Left ventricle myocardium inferior (tissue), 1 donor: ENCODE results near the gene PIH1D2. TPM values are rescaled to one million over a fixed set of nuclear protein-coding genes. Genes with fewer than 3 reads are reported as not detected.

Experiments
- DNase-seq: peaks from one replicate; pipeline ENCODE4 v3.0.0-alpha.2; 2020
- H3K27ac ChIP-seq: fragments of 200-600 bp; replicated peaks from 2 replicates; pipeline ENCODE4 v1.8.0; 2021
- H3K27me3 ChIP-seq: fragments of 200-600 bp; 2 replicates; pipeline ENCODE4 v1.8.0; 2021; ENCODE audit warnings: low read depth
- H3K36me3 ChIP-seq: fragments of 200-600 bp; 2 replicates; pipeline ENCODE4 v1.8.0; 2021
- H3K4me1 ChIP-seq: fragments of 200-600 bp; 2 replicates; pipeline ENCODE4 v1.8.0; 2021
- H3K4me3 ChIP-seq: fragments of 200-600 bp; 2 replicates; pipeline ENCODE4 v1.8.0; 2021; ENCODE audit warnings: mild to moderate bottlenecking, moderate library complexity
- H3K9me3 ChIP-seq: fragments of 200-600 bp; replicated peaks from 2 replicates; pipeline ENCODE4 v1.8.0; 2021
- CTCF ChIP-seq: fragments of 200-600 bp; IDR thresholded peaks from 2 replicates; pipeline ENCODE4 v1.8.0; 2021; ENCODE audit warnings: antibody characterized with exemption, mild to moderate bottlenecking, borderline replicate concordance
- intact Hi-C: fragments of 100-400 bp; cut with micrococcal nuclease; formaldehyde crosslinking; loops from one replicate; pipeline ENCODE4 v1.11.0; 2022
- long read RNA-seq: library from polyadenylated mRNA; unstranded; transcript quantifications from one replicate; pipeline ENCODE4 v2.0.0, GENCODE V29; 2021
- total RNA-seq: library from RNA; stranded (reverse); fragmentation: NEBNext Ultra II Directional; extraction: Animal tissue kit (Norgen Biotek cat#: 25700); gene quantifications from one replicate; pipeline ENCODE4 v1.2.1, GENCODE V29; 2021
- donor health status: DM: no; HTN: yes; CAD: no; lungs with severe emphysema.

Gene PIH1D2
- total RNA-seq = 2.2 TPM
- long read RNA-seq, partial matches to known transcripts = 0 of 3 reads
- long read RNA-seq, other reads (novel, unspliced or antisense) = 1 of 3 reads

- peak; percentile 24 for TF ChIP-seq CTCF
- Histone ChIP-seq H3K27ac (peak within 1 kb of the TSS; percentile 93), H3K4me1 (peaks cover 40% of the 10 kb centered on the region), H3K27me3 (no peaks in the 10 kb centered on the region), H3K36me3 (peaks cover 38% of the 10 kb centered on the region), H3K9me3 (no peaks in the 10 kb centered on the region), H3K4me3 (peak within 1 kb of the TSS; percentile 90)
- intact Hi-C loops = no loop called here
- DNase-seq = peak; percentile 67
Measured at GRCh38 chr11:112073941-112074811, at the start of gene PIH1D2, which contains the start of gene NKAPD1. Gene PIH1D2, minus strand, starts transcription at chr11:112074017. Its CDS starts 843 bp downstream, at chr11:112073174. Gene NKAPD1, plus strand, starts transcription at chr11:112074299. Its CDS starts 1,276 bp downstream, at chr11:112075575.

GRCh38 chr11:112123129-112123528 is 49.3 kb upstream of the PIH1D2 start:
- Histone ChIP-seq H3K4me1 (no peaks in the 10 kb centered on the region), H3K9me3 (no peaks in the 10 kb centered on the region), H3K36me3 (peaks cover 9% of the 10 kb centered on the region), H3K27ac (no peak overlapping the region), H3K27me3 (no peaks in the 10 kb centered on the region), H3K4me3 (no peak overlapping the region)
- intact Hi-C loops = no loop called here
- no peak for TF ChIP-seq CTCF
- no peak for DNase-seq

DNA sequence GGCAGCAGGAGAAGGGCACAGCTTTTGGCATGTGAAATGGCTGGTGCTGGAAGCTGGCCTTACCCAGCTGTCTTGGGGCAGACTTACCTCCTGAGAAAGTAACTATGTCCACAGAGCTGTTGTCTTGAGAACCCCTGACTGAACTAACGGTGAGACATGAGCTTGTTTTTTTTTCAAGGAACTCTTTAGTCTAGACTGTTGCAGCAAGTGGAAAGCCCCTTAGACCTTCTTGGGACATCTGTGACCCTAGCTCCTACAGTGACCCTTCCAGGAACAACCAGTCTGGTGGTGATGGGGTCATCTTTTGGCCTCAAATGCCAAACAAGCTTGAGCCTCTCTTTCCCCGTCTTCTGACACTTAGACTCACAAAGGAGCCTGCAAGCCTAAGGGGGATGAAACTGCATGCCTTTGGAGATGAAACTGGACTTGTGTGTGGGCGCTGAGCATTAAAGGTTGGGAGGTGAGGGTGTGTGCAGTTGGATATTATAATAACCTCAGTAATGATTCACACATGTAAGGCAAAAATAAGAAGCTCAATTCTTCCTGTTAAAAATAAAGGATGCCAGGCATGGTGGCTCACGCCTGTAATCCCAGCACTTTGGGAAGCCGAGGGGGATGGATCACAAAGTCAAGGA is 48.3 kb upstream of the PIH1D2 start:
- TF ChIP-seq CTCF = no peak
- Histone ChIP-seq H3K27me3 (no peaks in the 10 kb centered on the region), H3K4me3 (no peak overlapping the region), H3K36me3 (peaks cover 9% of the 10 kb centered on the region), H3K4me1 (no peaks in the 10 kb centered on the region), H3K27ac (no peak overlapping the region), H3K9me3 (no peaks in the 10 kb centered on the region)
- intact Hi-C loops = no loop called here
- no peak for DNase-seq

GRCh38 chr11:112118176-112118575 is 44.4 kb upstream of the PIH1D2 start:
- Histone ChIP-seq H3K4me1 (peaks cover 5% of the 10 kb centered on the region), H3K27me3 (no peaks in the 10 kb centered on the region), H3K4me3 (no peak overlapping the region), H3K9me3 (no peaks in the 10 kb centered on the region), H3K36me3 (peaks cover 9% of the 10 kb centered on the region), H3K27ac (no peak overlapping the region)
- intact Hi-C loops = loop anchor here (10.0 kb wide), 1 partner anchor 57 kb away; the partner anchor contains the start of gene BCO2
- TF ChIP-seq CTCF = no peak
- no peak for DNase-seq

GRCh38 chr11:112115386-112115785 is 41.6 kb upstream of the PIH1D2 start:
- no peak overlapping the region for H3K27ac ChIP-seq
- TF ChIP-seq CTCF = no peak
- H3K36me3 ChIP-seq = peaks cover 9% of the 10 kb centered on the region
- H3K4me1 ChIP-seq = peaks cover 5% of the 10 kb centered on the region
- H3K9me3 ChIP-seq = peaks cover 5% of the 10 kb centered on the region
- H3K27me3 ChIP-seq = no peaks in the 10 kb centered on the region
- H3K4me3 ChIP-seq = no peak overlapping the region
- DNase-seq = no peak
- intact Hi-C loops = loop anchor here (10.0 kb wide), 1 partner anchor 59 kb away; the partner anchor contains the start of gene BCO2
